CD4-positive, alpha-beta T cell treated with Interleukin-10 for 1 hour (primary cell): ENCODE measurements around the gene ARHGAP18.

Source experiments
- DNase-seq: peaks from one replicate; pipeline ENCODE4 v3.0.0-alpha.2; 2020

The ARHGAP18 gene

DNA sequence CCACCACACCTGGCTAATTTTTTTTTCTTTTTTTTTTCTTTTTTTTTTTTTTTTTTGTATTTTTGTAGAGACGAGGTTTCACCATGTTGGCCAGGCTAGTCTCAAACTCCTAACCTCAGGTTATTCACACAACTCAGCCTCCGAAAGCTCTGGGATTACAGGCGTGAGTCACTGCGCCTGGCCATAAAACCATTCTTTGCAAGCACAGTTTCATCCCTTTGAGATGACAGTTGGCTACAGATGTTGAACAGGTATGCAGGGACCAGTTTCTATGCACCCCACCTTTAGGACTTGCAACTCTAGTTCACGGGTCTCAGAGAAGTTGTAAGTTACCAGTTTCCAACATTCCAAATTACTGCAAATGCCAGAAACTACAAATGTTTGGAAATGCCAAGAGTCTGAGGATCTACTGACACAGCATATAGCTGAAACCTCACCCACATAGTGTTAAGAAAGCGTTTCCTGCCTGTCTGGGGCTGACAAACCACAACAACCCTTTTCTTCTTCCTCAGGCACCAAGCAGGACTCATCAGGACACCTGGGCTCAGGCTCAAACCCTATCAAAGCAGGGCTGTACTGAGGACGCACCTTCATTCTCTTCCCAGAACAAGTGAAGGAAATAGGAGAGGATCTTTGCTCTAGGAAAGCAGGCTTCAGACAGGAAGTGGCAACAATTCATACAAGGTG, 22.9 kb downstream of the ARHGAP18 start:
- peak; percentile 59 for DNase-seq

DNA sequence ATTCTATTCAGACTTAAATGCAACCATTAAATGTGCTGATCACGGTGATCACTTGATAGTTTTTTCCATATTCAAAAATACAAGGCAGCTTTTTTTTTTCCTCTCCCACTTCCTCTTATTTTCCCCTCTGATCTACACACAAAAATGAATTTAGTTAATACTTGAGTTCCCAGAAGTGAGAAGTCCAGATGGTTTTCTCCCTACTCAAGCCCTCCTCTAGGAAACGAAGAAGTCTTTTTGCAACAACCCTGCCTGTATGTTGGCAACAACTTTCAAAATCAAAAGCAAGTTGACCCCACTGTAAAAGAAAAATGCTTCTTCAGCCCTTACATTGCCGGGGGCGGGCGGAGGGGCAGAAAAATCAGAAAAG, 24.3 kb downstream of the ARHGAP18 start:
- no peak for DNase-seq

GRCh38 chr6:129684903-129685661, 24.9 kb downstream of the ARHGAP18 start:
- no peak for DNase-seq

- no peak for DNase-seq
Measured at GRCh38 chr6:129684323-129684884, 25.6 kb downstream of the ARHGAP18 start.

- peak; percentile 73 for DNase-seq
Measured at GRCh38 chr6:129683601-129684322, 26.2 kb downstream of the ARHGAP18 start.

GRCh38 chr6:129681913-129682205, 28.1 kb downstream of the ARHGAP18 start:
- DNase-seq, result no peak

- DNase-seq, result no peak
Measured at GRCh38 chr6:129680633-129681032, 29.3 kb downstream of the ARHGAP18 start.

DNA sequence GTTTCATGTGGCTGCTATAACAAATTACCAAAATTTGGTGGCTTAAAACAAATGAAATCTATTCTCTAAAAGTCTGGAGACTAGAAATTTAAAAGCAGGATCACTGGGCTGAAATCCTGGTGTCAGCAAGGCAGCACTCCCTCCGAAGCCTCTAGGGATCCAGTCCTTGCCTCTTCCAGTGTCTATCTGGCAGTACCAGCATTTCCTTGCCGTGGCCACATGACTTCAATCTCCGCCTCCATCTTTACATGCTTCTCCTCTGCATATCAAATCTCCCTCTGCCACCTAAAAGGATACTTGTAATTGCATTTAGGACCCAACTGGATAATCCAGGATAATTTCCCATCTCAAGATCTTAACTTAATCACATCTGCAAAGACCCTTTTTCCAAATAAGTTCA, 30.2 kb downstream of the ARHGAP18 start:
- no peak for DNase-seq

- DNase-seq, result no peak
Measured at GRCh38 chr6:129679275-129679674, 30.7 kb downstream of the ARHGAP18 start.

DNA sequence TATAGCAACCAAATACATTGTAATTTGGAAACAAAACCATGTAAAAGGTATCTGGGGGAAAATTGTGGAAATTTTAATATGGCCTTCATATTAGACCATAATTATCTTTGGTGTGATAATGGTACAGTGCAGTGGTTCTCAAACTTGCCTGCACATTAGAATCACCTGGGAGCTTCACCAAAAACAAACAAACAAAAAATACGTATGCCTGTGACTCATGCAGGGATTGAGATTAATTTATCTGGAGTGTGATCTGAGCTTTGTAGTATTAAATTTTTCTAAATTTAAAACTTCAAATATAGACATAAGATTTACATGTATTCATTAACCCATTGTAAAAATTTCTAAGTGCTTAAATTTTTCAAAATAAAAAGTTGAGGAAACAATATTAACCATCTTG, 31.5 kb downstream of the ARHGAP18 start:
- DNase-seq, result no peak

DNA sequence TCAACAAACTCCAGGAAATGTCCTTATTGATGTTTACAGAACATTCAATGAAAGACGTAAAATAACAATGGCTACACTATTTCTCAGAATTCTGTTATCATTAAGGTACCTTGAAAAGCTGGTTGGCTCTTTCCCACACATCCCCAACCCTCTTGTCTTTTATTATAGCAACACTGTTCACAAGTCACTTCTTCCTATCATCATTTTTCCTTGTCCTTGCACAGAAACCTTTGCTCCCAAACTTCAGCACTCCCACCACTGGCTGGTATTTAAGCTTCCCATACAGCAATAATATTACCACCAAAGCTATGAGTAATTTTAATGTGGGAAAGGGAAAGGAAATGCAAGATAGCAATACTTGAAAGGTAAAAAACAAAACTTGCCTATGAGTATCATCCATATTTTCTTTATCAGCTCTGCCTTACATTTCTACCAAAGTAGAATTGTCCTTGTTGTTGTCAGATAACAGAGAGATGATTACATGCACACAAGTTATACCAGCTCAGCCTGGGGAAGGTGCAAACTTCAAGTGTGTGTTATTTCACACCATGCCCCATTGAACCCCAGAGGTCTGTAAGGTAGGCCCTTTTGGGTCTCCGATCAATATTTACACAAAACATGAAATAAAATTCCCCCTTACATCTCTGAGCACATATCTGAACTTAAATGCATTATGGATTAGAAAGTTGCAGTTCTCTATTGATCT, 32.2 kb downstream of the ARHGAP18 start:
- no peak for DNase-seq

DNA sequence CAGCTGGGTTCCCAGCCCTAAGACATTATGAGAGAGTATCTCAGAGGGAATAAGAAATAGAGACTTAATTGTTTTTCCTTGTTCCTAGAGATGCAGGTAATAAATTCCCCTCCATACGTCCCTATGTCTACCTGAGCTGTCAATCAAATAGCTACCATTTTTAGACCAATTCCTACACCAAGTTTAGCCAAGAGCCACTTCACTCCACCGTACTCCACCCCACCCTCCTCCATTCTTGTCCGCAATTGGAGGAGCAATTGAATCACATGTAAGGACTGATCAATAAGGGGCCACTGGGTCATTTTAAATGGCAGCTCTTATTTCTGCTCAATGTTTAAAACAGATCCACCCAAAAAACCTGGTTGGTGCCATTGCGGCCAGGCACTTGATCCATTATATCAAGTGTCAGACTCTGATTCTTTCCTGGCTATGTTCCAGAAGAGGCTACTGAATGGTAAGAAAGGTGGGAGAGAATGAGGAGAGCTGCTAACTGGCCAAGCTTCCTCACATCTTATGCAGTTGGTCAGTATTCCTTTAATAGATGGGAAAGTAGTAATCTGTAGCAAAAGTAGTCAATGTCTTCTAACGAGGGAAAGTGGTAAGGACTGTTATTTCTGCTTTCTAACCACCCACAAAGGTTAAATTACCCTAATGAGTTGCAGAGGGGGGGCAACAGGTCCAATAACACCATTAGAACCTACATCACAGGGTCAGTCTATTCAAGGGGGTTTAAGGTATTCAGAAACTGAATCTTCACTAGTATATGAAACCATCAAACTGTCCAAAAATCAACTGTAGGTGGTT, 34.1 kb downstream of the ARHGAP18 start:
- DNase-seq, result no peak

GRCh38 chr6:129673748-129674147, 36.2 kb downstream of the ARHGAP18 start:
- no peak for DNase-seq

GRCh38 chr6:129672881-129673631, 36.9 kb downstream of the ARHGAP18 start:
- DNase-seq, result peak; percentile 48

- peak; percentile 11 for DNase-seq
Measured at GRCh38 chr6:129672341-129672682, 37.7 kb downstream of the ARHGAP18 start.

DNA sequence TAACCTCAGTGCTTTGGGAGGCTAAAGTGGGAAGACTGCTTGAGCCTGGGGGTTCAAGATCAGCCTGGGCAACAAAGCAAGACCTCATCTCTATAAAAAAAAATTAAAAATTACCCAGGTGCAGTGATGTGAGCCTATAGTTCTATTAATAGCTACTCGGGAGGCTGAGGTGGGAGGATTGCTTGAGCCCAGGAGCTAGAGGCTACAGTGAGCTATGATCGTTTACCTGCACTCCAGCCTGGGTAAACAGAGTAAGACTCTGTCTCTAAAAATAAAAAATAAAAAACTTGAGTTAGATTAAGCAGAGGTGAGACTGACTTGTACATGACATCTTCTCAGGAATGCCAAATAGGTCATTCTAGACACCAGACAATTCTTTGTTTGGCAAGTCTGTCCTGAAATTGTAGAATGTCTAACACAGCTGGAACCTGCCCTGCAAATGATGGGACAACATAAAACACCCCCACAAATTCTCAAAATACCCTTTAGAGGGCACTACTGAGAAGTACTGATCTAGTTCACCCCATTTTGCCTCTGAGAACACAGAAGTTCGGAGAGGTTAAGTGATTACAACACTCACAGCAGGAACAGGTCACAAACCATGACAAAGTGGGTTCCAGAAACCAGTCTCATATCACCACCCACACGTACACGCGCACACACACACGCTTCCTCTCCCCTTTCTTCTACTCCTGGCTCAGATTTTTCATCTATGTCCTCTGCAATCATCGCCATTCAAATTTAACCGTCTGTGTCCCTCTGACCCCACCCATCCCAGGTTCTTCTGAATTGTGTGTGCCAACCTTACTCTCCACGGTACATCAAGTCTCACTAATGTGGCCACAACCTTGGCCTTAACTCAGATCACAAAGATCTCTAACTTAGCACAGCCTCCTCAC, 38.3 kb downstream of the ARHGAP18 start:
- DNase-seq, result peak; percentile 82

- no peak for DNase-seq
Measured at GRCh38 chr6:129670634-129671033, 39.3 kb downstream of the ARHGAP18 start.

- no peak for DNase-seq
Measured at GRCh38 chr6:129667621-129668020, 42.4 kb downstream of the ARHGAP18 start.

DNA sequence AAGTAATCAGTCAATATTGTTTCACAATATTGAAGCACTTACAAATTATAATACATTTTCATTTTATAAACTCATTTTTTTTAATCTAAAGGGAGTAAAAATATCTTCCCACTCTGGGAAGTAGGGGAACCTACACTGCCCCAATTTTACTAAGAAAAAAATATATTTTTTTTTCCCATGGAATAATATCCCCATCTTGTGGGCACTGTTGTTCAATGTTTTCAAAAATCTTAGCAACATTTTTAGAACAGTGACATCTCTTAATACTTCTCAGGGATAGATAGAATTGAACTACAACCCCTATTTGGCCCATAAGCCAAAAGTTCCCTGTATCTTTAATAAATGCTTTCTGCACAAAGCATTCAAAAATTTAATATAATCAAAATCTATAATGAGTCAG, 42.9 kb downstream of the ARHGAP18 start:
- no peak for DNase-seq

- DNase-seq, result no peak
Measured at GRCh38 chr6:129665555-129665954, 44.4 kb downstream of the ARHGAP18 start.

- no peak for DNase-seq
Measured at GRCh38 chr6:129663531-129663930, 46.4 kb downstream of the ARHGAP18 start.
